ENCODE results near the gene RABEPK.
"Not testable (repeated sequence)": the region's sequence is repeated elsewhere in the genome, so short reads cannot be mapped to it uniquely, and the experiment has no call there.

Gene RABEPK

DNA sequence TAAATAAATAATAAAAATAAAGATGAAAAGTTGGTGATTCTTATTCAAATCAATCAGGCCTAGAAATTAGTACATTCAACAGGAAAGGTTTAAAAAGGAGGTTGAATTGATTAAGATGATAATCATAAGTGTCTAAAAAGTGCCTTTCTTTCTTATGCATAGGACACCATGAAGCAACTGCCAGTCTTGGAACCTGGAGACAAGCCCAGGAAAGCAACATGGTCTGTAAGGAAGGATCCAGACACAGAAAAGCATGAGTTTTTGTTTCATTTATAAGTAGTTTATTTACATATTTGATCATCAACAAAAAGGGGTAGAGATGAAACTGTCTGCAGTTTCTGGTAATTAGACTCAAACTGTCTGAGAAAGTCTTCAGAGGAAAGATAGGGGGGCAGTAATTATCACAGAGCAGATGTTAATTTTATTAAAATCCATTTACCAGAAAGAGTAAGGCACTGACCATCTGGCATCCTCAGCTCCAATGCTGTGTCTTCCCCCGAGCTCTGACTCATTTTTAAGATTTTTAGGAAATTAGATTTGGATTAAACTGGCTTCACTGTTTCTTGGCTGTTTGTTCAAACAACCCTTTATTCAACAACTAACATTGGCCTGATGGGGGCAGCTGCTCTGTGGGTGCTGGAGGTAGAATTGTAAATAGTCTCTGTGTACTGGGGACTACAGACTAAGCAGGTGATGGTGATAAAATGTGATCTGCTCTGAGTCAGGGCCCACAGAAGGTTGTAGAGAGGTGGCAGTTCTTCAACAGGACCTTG is 2.7 kb downstream of the RABEPK start:
- DNase-seq: no peak

DNA sequence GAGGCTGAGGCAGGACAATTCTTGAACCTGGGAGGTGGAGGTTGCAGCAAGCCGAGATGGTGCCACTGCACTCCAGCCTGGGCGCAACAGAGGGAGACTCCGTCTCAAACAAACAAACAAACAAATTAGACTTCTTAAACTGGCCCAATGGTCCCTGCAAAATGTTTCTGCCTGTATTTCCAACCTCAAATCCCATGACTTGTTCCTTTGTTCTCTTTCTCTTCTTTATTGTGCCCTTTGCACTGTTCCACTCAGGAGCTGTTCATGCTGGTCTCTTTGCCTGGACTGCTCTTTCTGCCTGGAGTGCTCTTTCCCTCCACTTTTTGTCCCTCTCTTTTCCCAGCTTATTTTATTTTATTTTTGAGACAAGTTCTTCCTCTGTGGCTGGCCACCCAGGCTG is 4.1 kb downstream of the RABEPK start:
- DNase-seq: no peak

DNA sequence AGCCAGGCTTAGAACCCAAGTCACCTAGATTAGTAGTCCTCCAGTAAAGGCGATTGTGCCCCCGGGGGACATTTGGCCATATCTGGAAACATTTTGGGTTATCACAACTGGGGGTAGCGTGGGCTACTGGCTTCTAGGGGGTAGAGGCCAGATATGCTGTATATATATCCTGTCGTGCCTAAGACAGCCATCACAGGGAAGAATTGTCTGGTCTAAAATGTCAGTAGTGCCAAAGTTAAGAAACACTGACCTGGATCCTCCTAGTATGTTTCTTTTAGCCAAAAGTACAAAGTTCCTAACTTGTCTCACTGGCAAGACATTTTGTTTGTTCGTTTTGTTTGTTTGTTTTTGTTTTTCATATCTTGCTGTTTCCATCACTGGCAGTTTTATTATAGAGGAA is 13.8 kb downstream of the RABEPK start:
- no peak for DNase-seq

DNA sequence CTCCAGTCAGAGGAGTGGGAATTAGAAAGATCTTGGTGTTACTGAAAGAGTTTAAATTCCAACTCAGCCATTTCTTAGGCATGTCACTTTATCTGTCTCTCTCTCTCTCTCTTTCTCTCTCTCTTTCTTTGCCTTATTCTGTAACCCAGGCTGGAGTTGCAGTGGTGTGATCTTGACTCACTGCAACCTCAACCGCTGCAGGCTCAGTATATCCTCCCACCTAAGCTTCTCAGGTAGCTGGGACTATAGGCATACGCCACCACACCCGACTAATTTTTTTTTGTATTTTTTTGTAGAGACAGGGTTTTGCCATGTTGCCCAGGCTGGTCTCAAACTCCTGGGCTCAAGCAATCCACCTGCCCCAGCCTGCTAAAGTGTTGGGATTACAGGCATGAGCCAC is 18.3 kb downstream of the RABEPK start:
- no peak for DNase-seq

DNA sequence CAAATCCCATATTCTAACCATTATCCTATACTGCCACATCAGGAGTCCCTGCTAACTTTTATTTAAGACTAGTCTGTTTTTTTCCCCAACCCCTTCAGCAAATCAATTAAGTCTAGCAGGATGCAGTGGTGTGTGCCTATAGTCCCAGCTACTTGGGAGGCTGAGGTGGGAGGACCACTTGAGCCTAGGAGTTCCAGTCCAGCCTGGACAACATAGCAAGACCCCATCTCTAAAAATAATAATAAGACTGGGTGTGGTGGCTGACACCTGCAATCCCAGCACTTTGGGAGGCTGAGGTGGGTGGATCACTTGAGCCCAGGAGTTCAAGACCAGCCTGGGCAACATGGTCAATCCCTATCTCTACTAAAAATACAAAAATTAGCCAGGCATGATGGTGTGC is 24.5 kb downstream of the RABEPK start:
- DNase-seq: not testable (repeated sequence)

DNA sequence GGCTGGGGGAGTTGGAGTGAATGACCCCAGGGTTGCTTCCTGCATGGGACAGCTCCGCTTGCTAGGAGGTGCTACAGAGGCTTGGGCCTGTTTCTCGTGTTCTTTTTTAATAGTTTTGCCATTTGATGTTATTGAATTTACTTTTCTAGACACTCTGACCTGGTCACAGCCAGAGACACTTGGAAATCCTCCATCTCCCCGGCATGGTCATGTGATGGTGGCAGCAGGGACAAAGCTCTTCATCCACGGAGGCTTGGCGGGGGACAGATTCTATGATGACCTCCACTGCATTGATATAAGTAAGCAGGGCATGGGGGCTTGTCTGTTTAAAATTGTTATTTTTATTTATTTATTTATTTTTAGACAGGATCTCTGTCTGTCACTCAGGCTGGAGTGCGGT is 27.4 kb downstream of the RABEPK start:
- no peak for DNase-seq

DNA sequence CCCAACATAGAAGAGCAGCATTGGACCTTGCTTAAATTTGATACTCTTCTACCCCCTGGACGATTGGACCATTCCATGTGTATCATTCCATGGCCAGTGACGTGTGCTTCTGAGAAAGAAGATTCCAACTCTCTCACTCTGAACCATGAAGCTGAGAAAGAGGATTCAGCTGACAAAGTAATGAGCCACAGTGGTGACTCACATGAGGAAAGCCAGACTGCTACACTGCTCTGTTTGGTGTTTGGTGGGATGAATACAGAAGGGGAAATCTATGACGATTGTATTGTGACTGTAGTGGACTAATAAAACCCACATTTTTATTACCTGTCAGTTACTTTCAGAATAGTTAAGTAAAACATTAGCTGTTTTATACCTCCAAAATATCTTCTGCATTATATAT is 33.3 kb downstream of the RABEPK start:
- DNase-seq: no peak

DNA sequence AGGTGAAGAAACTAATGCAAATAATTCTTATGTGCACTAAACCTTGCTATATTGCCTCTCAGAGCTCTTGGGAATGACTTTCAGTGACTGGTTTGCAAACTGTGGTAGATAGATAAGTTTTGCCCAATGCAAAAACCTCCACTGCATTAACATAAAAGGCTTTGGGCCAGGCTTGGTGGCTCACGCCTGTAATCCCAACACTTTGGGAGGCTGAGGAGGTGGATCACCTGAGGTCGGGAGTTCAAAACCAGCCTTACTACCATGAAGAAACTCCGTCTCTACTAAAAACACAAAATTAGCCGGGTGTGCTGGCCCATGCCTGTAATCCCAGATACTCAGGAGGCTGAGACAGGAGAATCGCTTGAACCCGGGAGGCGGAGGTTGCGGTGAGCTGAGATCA is 33.8 kb downstream of the RABEPK start:
- DNase-seq: not testable (repeated sequence)

DNA sequence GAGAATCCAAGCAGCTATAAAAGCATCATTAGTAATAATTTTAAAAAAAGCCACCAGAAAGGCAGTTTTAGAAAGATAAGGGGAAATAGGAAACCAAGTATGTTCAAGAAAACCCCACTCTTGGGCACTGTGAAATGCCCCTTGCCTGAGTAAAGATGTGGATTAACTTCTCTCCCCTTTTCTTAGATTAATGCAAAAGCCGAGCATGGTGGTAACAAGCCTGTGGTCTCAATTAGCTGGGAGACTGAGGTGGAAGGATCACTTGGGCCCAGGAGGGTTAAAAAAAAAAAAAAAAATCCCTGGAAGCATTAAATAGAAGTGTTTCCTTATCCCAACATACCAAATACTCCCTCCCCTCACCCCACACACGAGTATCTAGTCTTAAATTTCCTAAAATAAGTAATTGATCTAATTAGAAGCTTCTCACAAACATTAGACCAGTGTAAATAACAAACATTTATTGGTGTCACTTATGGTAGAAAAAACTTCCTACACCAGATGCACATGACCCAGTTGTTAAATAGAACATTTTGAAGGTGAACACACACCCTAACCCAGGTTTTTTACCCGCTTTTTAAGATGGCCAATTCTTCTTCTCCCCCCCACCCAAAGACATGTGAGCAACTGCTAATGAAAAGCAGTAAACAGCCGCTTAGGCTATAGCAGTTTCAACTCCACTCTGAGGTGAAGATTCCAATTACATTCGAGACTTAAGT is 35.6 kb downstream of the RABEPK start:
- no peak for DNase-seq

DNA sequence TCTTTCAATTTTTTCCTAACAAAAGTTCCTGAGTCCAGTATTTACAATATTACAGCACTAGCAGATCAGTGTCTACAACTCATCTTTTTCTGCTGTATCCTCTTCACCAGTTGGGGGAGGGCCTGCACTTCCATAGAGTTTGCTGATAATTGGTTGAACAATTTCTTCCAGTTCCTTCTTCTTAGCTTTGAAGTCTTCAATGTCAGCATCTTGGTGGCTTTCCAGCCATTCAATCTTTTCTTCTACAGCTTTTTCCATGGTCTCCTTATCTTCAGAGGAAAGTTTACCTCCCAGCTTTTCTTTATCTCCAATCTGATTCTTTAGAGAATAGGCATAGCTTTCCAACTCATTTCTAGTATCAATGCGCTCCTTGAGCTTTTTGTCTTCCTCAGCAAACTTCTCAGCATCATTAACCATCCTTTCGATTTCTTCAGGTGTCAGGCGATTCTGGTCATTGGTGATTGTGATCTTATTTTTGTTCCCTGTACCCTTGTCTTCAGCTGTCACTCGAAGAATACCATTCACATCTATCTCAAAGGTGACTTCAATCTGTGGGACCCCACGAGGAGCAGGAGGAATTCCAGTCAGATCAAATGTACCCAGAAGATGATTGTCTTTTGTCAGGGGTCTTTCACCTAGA is 36.3 kb downstream of the RABEPK start:
- not testable (repeated sequence) for DNase-seq

DNA sequence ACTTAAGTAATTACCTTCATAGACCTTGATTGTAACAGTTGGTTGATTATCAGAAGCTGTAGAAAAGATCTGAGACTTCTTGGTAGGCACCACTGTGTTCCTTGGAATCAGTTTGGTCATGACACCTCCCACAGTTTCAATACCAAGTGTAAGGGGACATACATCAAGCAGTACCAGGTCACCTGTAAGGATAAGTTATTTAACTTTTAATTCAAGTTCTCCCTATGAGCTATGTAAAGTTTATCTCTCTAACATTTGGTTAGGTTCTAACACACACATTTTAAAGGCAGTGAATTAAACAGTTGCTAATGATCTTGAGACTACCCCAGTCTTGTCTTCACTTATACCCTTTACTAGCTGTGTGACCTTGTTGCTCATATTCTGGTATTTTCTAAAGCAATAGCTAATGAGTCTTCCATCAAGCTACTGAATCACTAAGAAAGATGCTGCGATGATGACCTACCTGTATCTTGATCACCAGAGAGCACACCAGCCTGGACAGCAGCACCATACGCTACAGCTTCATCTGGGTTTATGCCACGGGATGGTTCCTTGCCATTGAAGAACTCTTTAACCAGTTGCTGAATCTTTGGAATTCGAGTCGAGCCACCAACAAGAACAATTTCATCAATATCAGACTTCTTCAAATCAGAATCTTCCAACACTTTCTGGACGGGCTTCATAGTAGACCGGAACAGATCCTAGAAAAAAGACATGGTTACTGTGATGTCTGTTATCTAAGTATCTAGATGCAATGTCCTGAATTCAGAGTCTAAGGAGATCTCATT is 38.0 kb downstream of the RABEPK start:
- DNase-seq: no peak

DNA sequence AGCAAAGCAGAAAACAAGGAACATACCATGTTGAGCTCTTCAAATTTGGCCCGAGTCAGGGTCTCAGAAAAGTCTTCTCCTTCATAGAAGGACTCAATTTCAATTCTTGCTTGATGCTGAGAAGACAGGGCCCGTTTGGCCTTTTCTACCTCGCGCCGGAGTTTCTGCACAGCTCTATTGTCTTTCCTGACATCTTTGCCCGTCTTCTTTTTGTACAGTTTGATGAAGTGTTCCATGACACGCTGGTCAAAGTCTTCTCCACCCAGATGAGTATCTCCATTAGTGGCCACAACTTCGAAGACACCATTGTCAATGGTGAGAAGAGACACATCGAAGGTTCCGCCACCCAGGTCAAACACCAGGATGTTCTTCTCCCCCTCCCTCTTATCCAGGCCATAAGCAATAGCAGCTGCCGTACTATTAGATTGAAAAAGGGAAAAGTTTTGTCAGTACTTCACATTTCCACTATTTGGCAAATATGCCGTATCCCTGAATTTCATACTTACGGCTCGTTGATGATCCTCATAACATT is 38.6 kb downstream of the RABEPK start:
- no peak for DNase-seq

DNA sequence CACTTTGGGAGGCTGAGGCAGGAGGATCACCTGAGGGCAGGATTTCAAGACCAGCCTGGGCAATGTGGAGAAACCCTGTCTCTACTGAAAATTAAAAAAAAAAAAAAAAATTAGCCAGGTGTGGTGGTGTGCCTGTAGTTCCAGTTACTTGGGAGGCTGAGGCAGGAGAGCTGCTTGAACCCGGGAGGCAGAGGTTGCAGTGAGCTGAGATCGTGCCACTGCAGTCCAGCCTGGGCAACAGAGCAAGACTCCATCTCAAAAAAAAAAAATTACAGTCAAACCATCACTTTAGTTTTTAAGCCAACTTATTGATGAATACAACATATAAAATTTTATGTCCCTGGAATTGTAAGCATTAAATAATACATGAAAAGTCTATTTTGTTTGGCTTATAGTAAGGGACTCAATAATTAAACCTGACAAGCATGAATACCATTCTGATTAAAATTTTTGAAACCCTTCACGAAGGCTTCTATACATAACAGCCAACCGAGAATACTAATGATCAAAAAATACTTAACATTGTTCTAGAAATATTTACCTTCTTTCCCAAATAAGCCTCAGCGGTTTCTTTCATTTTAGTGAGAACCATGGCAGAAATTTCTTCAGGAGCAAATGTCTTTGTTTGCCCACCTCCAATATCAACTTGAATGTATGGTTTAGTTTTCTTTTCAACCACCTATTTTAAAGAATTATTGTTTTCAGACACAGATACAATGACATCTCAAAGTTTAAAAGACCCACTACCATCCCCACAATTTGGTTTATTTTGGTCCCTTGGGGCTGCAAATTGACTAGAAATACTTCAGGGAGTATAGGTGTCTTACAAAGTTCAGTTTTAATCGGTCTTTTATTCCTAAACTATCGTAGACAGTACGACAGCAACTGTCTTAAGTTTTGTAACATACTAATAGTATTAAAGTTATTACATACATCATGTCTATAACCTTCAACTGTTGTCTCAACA is 39.6 kb downstream of the RABEPK start:
- DNase-seq: no peak

DNA sequence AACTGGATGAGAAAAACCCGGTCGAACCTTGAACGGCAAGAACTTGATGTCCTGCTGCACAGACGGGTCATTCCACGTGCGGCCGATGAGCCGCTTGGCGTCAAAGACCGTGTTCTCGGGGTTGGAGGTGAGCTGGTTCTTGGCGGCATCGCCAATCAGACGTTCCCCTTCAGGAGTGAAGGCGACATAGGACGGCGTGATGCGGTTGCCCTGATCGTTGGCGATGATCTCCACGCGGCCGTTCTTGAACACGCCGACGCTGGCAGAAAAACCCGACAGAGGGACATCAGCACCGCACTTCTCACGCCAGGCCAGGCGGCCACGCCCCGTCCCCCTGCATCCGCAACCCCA is 40.3 kb downstream of the RABEPK start:
- DNase-seq: no peak

DNA sequence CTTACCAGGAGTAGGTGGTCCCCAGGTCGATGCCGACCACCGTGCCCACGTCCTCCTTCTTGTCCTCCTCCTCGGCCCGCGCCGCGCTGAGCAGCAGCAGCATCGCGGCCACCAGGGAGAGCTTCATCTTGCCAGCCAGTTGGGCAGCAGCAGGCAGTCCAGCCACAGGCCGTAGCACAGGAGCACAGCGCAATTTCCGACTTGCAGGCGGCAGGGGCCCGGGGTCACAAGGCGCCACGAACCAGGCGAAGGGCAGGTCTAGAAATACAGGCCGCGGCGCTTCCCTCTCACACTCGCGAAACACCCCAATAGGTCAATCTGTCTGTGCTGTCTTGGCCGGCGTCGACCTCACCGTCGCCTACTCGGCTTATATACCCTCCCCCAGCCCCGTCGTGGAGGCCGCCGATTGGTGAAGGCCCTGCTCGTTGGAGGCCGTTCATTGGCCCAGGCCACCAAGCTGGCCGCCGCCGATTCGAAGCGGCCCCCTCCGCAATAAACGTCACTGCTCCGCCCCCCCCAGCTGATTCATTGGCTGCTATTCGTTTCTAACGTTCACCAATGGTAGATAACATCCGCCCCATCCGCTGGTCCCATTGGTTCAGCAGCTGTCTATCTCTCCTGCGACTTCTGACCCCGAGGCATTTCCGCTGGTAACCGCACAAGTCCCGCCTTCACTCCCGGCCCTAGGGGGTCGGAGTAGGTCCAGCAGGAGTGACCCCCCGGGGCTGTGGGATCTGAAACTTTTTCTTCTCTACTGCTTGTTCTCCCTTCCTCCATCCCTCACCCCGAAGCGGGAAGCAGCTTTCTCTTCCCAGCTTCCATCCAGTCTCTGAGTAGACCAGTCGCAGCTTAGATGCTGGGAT is 40.9 kb downstream of the RABEPK start, which contains the start of gene HSPA5:
HSPA5 (minus strand) TSS at position 344 of the 863 bp plus-strand sequence; CDS start at position 127, 217 bp downstream.
- DNase-seq: peak; percentile 98

DNA sequence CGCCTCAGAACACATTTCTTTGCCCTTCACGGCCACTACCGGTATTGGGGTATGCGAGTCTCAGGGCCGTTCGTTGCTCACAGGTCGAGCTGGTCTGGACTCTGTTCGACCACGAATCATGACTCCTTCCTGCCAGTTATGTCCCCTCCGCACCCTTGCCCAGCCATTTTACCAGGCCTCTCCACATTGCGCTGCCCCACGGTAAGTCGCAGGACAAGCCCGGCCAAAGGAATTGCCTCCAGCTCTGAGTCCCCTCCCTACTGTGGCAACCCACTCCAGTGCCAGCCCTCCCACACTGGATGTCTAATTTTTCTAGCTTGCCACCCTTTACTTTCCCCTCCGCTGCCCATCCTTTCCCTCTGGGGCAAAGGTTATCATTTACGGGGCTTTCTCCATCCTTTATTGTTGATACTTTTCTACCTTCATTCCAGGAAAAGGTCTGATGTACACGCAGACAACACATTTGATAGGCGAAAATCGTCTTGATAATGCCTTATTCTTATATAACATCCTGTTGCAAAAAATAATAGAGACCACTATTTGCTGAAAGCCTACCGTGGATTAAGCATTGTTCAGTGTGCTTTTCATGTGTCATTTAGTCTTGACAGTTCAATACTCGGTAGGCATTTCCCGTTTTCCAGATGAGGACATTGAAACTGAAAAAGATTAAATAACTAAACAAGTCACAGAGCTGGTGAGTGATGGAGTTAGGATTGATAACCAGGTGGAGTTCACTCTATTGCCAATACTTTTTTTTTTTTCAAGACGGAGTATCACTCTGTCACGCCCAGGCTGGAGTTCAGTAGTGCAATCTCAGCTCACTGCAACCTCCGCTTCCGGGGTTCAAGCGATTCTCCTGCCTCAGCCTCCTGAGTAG is 41.8 kb downstream of the RABEPK start:
- DNase-seq: no peak

DNA sequence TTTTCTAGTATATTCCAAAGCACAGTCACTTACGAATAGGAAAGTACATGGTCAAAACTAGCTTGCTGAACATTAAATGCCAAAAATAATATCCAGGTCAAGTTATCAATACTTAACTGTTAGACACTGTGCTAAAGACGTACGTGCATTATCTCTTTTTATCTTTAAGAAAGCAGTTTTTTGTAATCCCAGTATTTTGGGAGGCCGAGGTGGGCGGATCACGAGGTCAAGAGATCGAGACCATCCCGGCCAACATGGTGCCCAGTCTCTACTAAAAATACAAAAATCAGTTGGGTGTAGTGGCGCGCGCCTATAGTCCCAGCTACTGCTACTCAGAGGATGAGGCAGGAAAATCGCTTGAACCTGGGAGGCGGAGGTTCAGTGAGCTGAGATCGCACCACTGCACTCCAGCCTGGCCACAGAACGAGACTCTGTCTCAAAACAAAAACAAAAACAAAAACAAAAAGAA is 43.5 kb downstream of the RABEPK start:
- DNase-seq: no peak

DNA sequence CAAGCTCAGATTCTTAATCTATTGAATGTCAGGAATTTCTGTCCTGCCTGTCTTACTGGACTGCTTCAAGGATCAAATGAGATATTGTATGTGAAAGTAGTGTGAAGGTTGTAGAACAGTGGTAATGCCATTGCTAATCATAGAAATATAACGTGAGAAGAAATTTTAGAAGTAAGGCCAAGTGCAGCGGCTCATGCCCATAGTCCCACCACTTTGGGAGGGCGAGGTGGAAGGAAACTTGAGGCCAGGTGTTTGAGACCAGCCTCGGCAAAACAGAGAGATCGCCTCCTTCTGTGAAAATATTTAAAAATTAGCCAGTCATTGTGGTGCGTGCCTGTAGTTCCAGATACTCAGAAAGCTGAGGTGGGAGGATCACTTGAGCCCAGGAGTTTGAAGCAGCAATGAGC is 45.9 kb downstream of the RABEPK start:
- DNase-seq: no peak

DNA sequence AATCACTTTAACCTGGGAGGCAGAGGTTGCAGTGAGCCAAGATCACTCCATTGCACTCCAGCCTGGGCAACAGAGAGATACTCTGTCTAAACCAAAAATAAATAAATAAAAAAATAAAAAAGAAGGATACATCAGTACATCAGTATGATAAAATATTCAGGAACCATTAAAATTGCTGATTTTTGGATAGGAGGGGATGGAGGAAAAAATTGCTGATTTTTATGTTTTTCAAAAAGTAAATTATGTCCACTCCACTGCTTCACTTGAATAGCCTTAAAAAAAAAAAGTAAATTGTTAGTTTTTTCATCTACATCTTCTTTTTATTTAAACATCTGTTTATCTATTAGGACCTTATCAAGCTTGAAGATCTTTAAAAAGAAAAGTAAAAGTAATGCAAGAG is 53.9 kb downstream of the RABEPK start:
- DNase-seq: no peak
